Mesothelial cell of epicardium (in vitro differentiated cells): ENCODE measurements around the gene CDRT15. TPM values are rescaled to one million over a fixed set of nuclear protein-coding genes. Genes with fewer than 3 reads are reported as not detected.
"Not testable (repeated sequence)": the region's sequence is repeated elsewhere in the genome, so short reads cannot be mapped to it uniquely, and the experiment has no call there.

Experiments
- DNase-seq, 2 experiments: peaks; one replicate each; pipeline ENCODE4 v3.0.0; 2021; ENCODE audit warnings: low spot score in 2 of 2; ENCODE audit not compliant: unreplicated experiment in 2 of 2
- H3K27ac Mint-ChIP-seq: 2 replicates; pipeline ENCODE4 v1.8.0; 2021; ENCODE audit warnings: mixed read lengths
- H3K27me3 Mint-ChIP-seq: 2 replicates; pipeline ENCODE4 v1.8.0; 2021; ENCODE audit warnings: low read depth, mixed read lengths
- H3K36me3 Mint-ChIP-seq: 2 replicates; pipeline ENCODE4 v1.8.0; 2021; ENCODE audit warnings: mixed read lengths
- H3K4me1 Mint-ChIP-seq: 2 replicates; pipeline ENCODE4 v1.8.0; 2021; ENCODE audit warnings: mixed read lengths
- H3K4me3 Mint-ChIP-seq: 2 replicates; pipeline ENCODE4 v1.8.0; 2021; ENCODE audit warnings: mild to moderate bottlenecking, moderate library complexity, mixed read lengths
- H3K9me3 Mint-ChIP-seq: 2 replicates; pipeline ENCODE4 v1.8.0; 2021; ENCODE audit warnings: mixed read lengths
- CTCF ChIP-seq: fragments of 200-600 bp; sonication (generic); IDR thresholded peaks from one replicate; pipeline ENCODE4 v1.5.0; 2021; ENCODE audit warnings: antibody characterized with exemption; ENCODE audit not compliant: unreplicated experiment
- total RNA-seq: library from RNA; stranded (reverse); gene quantifications from 3 replicates; pipeline ENCODE4 v1.2.1, GENCODE V29; 2021

CDRT15 gene
- total RNA-seq: not detected in 3 replicates

GRCh38 chr17:14236762-14237161, at the start of gene CDRT15:
Gene CDRT15, minus strand, starts transcription at chr17:14236862. Its CDS starts 29 bp downstream, at chr17:14236833.
- H3K36me3 Mint-ChIP-seq, H3K4me3 Mint-ChIP-seq, H3K4me1 Mint-ChIP-seq, DNase-seq, H3K27ac Mint-ChIP-seq, H3K9me3 Mint-ChIP-seq: not testable (repeated sequence)
- H3K27me3 Mint-ChIP-seq: peaks cover 14% of the 10 kb centered on the region

GRCh38 chr17:14282726-14283125, 46.1 kb upstream of the CDRT15 start:
- DNase-seq: no peak
- Mint-ChIP-seq H3K27me3 (peaks cover 48% of the 10 kb centered on the region), H3K9me3 (no peaks in the 10 kb centered on the region), H3K4me1 (no peaks in the 10 kb centered on the region), H3K36me3 (no peaks in the 10 kb centered on the region), H3K27ac (no peak overlapping the region), H3K4me3 (no peak overlapping the region)
- TF ChIP-seq CTCF: no peak

GRCh38 chr17:14281530-14281929, 44.9 kb upstream of the CDRT15 start:
- DNase-seq: no peak
- no peak for TF ChIP-seq CTCF
- no peak overlapping the region for H3K27ac Mint-ChIP-seq
- H3K4me1 Mint-ChIP-seq: no peaks in the 10 kb centered on the region
- no peak overlapping the region for H3K4me3 Mint-ChIP-seq
- H3K9me3 Mint-ChIP-seq: peaks cover 3% of the 10 kb centered on the region
- H3K27me3 Mint-ChIP-seq: peaks cover 60% of the 10 kb centered on the region
- no peaks in the 10 kb centered on the region for H3K36me3 Mint-ChIP-seq

- H3K4me1 Mint-ChIP-seq: no peaks in the 10 kb centered on the region
- no peaks in the 10 kb centered on the region for H3K36me3 Mint-ChIP-seq
- no peak for TF ChIP-seq CTCF
- DNase-seq: no peak
- H3K4me3 Mint-ChIP-seq: no peak overlapping the region
- peaks cover 31% of the 10 kb centered on the region for H3K9me3 Mint-ChIP-seq
- peaks cover 38% of the 10 kb centered on the region for H3K27me3 Mint-ChIP-seq
- H3K27ac Mint-ChIP-seq: no peak overlapping the region
Observed at GRCh38 chr17:14276535-14277250, 40.0 kb upstream of the CDRT15 start.

GRCh38 chr17:14270508-14270907, 33.8 kb upstream of the CDRT15 start:
- Mint-ChIP-seq H3K9me3 (peaks cover 17% of the 10 kb centered on the region), H3K27me3 (peaks cover 43% of the 10 kb centered on the region), H3K36me3 (no peaks in the 10 kb centered on the region), H3K4me1 (no peaks in the 10 kb centered on the region), H3K4me3 (no peak overlapping the region), H3K27ac (no peak overlapping the region)
- TF ChIP-seq CTCF: no peak
- no peak for DNase-seq

GRCh38 chr17:14269473-14269872, 32.8 kb upstream of the CDRT15 start:
- Mint-ChIP-seq H3K36me3 (no peaks in the 10 kb centered on the region), H3K9me3 (peaks cover 12% of the 10 kb centered on the region), H3K4me3 (no peak overlapping the region), H3K27ac (no peak overlapping the region), H3K27me3 (peaks cover 40% of the 10 kb centered on the region), H3K4me1 (no peaks in the 10 kb centered on the region)
- no peak for DNase-seq
- no peak for TF ChIP-seq CTCF
